BLaER1 treated with 17β-estradiol and CSF1 and Interleukin-3, amounts not matched to agents 10 nM and 100 nM (cell line): Measurements from ENCODE around the gene INO80E.
"Not testable (repeated sequence)": the region's sequence is repeated elsewhere in the genome, so short reads cannot be mapped to it uniquely, and the experiment has no call there.

Experiments
- H3K27ac ChIP-seq, 11 experiments: shearing (Covaris generic); formaldehyde crosslinking; 2 replicates each; pipeline ENCODE4 v1.8.1; 2022
- H3K27me3 ChIP-seq, 11 experiments: shearing (Covaris generic); formaldehyde crosslinking; 2 replicates each; pipeline ENCODE4 v1.8.1; 2022
- H3K36me3 ChIP-seq, 11 experiments: shearing (Covaris generic); formaldehyde crosslinking; 2 replicates each; pipeline ENCODE4 v1.8.1; 2022
- H3K4me1 ChIP-seq, 10 experiments: shearing (Covaris generic); formaldehyde crosslinking; 2 replicates each; pipeline ENCODE4 v1.8.1; 2022
- H3K4me2 ChIP-seq, 11 experiments: shearing (Covaris generic); formaldehyde crosslinking; 2 replicates each; pipeline ENCODE4 v1.8.1; 2022
- H3K4me3 ChIP-seq, 10 experiments: shearing (Covaris generic); formaldehyde crosslinking; 2 replicates each; pipeline ENCODE4 v1.8.1; 2022
- H3K9ac ChIP-seq, 11 experiments: shearing (Covaris generic); formaldehyde crosslinking; 2 replicates each; pipeline ENCODE4 v1.8.1; 2022
- H3K9me3 ChIP-seq, 11 experiments: shearing (Covaris generic); formaldehyde crosslinking; replicated peaks in 1 of 11; 2 replicates each; pipeline ENCODE4 v1.8.1; 2022
- H4K20me1 ChIP-seq, 11 experiments: shearing (Covaris generic); formaldehyde crosslinking; 2 replicates each; pipeline ENCODE4 v1.8.1; 2022
- Cebpa-rat ChIP-seq, 11 experiments: shearing (Covaris generic); IDR thresholded peaks; 2 replicates each; pipeline ENCODE4 v1.8.1; 2022

INO80E gene

GRCh38 chr16:30007378-30007895, 11.4 kb downstream of the INO80E start:
- H3K4me1 ChIP-seq, result peaks cover 27 to 80% (median 61%) of the 10 kb centered on the region in 10 experiments
- no peak overlapping the region; a peak in 1 of 22 replicates for H3K4me2 ChIP-seq
- no peaks in the 10 kb centered on the region for H3K9me3 ChIP-seq
- no peak overlapping the region for H3K4me3 ChIP-seq
- H3K27ac ChIP-seq, result no peak overlapping the region
- H3K36me3 ChIP-seq, result peaks cover 0 to 15% (median 6%) of the 10 kb centered on the region in 11 experiments; a peak in 9 of 22 replicates
- TF ChIP-seq Cebpa-rat (IDR thresholded peaks at IDR 0.05), result no peak
- H3K27me3 ChIP-seq, result peaks cover 0 to 26% (median 4%) of the 10 kb centered on the region in 11 experiments; a peak in 13 of 22 replicates
- peaks cover 10 to 57% (median 27%) of the 10 kb centered on the region in 11 experiments; a peak in 18 of 22 replicates for H4K20me1 ChIP-seq
- no peak overlapping the region for H3K9ac ChIP-seq

GRCh38 chr16:30009085-30009862, 13.2 kb downstream of the INO80E start:
- Histone ChIP-seq H4K20me1 (peaks cover 8 to 38% (median 13%) of the 10 kb centered on the region in 11 experiments; a peak in 18 of 22 replicates), H3K27ac (no peak overlapping the region), H3K27me3 (peaks cover 0 to 29% (median 4%) of the 10 kb centered on the region in 11 experiments; a peak in 13 of 22 replicates), H3K4me3 (peak overlapping the region in 2 of 10 experiments; percentile 57 to 67; a peak in 1 of 20 replicates), H3K36me3 (peaks cover 0 to 13% (median 6%) of the 10 kb centered on the region in 11 experiments; a peak in 8 of 22 replicates), H3K4me1 (peaks cover 23 to 62% (median 46%) of the 10 kb centered on the region in 10 experiments), H3K9ac (peak overlapping the region in 1 of 11 experiments; percentile 79; a peak in 1 of 22 replicates), H3K9me3 (no peaks in the 10 kb centered on the region), H3K4me2 (peak overlapping the region in 8 of 11 experiments; percentile 88 to 100 (median 97); a peak in 17 of 22 replicates)
- no peak for TF ChIP-seq Cebpa-rat (IDR thresholded peaks at IDR 0.05)

GRCh38 chr16:30009990-30010843, 14.2 kb downstream of the INO80E start:
- Histone ChIP-seq H3K9me3 (no peaks in the 10 kb centered on the region), H3K27me3 (peaks cover 0 to 29% (median 4%) of the 10 kb centered on the region in 11 experiments; a peak in 13 of 22 replicates), H4K20me1 (peaks cover 0 to 31% (median 6%) of the 10 kb centered on the region in 11 experiments; a peak in 9 of 22 replicates), H3K27ac (no peak overlapping the region), H3K4me3 (peak overlapping the region; percentile 52 to 75 (median 62)), H3K9ac (peak overlapping the region in 10 of 11 experiments; percentile 38 to 79 (median 60); a peak in 18 of 22 replicates), H3K4me2 (peak overlapping the region; percentile 88 to 100 (median 97)), H3K36me3 (peaks cover 0 to 13% (median 6%) of the 10 kb centered on the region in 11 experiments; a peak in 8 of 22 replicates), H3K4me1 (peaks cover 15 to 52% (median 37%) of the 10 kb centered on the region in 10 experiments)
- no peak for TF ChIP-seq Cebpa-rat (IDR thresholded peaks at IDR 0.05)

- Histone ChIP-seq H3K27me3 (peaks cover 0 to 29% (median 4%) of the 10 kb centered on the region in 11 experiments; a peak in 13 of 22 replicates), H3K9ac (peak within 1 kb of the TSS; percentile 28 to 79 (median 60); a peak in 19 of 22 replicates), H3K27ac (peak within 1 kb of the TSS in 1 of 11 experiments; percentile 28; a peak in 1 of 22 replicates), H3K4me1 (peaks cover 11 to 44% (median 28%) of the 10 kb centered on the region in 10 experiments), H3K9me3 (no peaks in the 10 kb centered on the region), H4K20me1 (peaks cover 0 to 25% (median 2%) of the 10 kb centered on the region in 11 experiments; a peak in 9 of 22 replicates), H3K4me2 (peak within 1 kb of the TSS; percentile 88 to 100 (median 97)), H3K4me3 (peak within 1 kb of the TSS; percentile 52 to 75 (median 62)), H3K36me3 (peaks cover 0 to 8% (median 2%) of the 10 kb centered on the region in 11 experiments; a peak in 8 of 22 replicates)
- TF ChIP-seq Cebpa-rat (IDR thresholded peaks at IDR 0.05), result no peak
Measured at GRCh38 chr16:30010844-30011713, 15.0 kb downstream of the INO80E start, which contains the start of gene DOC2A. TSS of gene DOC2A (minus strand) at chr16:30011027. CDS start at chr16:30010222, 805 bp downstream.

GRCh38 chr16:30011714-30012504, 15.9 kb downstream of the INO80E start:
- peak overlapping the region in 2 of 11 experiments; percentile 58 to 79; a peak in 2 of 22 replicates for H3K9ac ChIP-seq
- no peaks in the 10 kb centered on the region; a peak in 1 of 22 replicates for H3K36me3 ChIP-seq
- peak overlapping the region; percentile 52 to 75 (median 62); a peak in 16 of 20 replicates for H3K4me3 ChIP-seq
- H3K4me1 ChIP-seq, result peaks cover 11 to 36% (median 25%) of the 10 kb centered on the region in 10 experiments
- H4K20me1 ChIP-seq, result peaks cover 0 to 20% (median 0%) of the 10 kb centered on the region in 11 experiments; a peak in 2 of 22 replicates
- no peak for TF ChIP-seq Cebpa-rat (IDR thresholded peaks at IDR 0.05)
- H3K27me3 ChIP-seq, result peaks cover 0 to 29% (median 4%) of the 10 kb centered on the region in 11 experiments; a peak in 13 of 22 replicates
- H3K9me3 ChIP-seq, result no peaks in the 10 kb centered on the region
- no peak overlapping the region for H3K27ac ChIP-seq
- H3K4me2 ChIP-seq, result peak overlapping the region; percentile 88 to 100 (median 97)

GRCh38 chr16:30012598-30012997, 16.6 kb downstream of the INO80E start:
- not testable (repeated sequence) for H3K4me3 ChIP-seq, H3K9ac ChIP-seq, H3K27ac ChIP-seq, H3K9me3 ChIP-seq, H3K36me3 ChIP-seq
- peaks cover 0 to 16% (median 0%) of the 10 kb centered on the region in 11 experiments; a peak in 2 of 22 replicates for H4K20me1 ChIP-seq
- H3K27me3 ChIP-seq, result peaks cover 0 to 29% (median 4%) of the 10 kb centered on the region in 11 experiments; a peak in 13 of 22 replicates
- peak overlapping the region in 1 of 11 experiments; percentile 97; a peak in 2 of 22 replicates for H3K4me2 ChIP-seq
- peaks cover 11 to 31% (median 25%) of the 10 kb centered on the region in 10 experiments for H3K4me1 ChIP-seq

- H3K36me3 ChIP-seq, H3K4me3 ChIP-seq, H3K27ac ChIP-seq, H3K9me3 ChIP-seq, H4K20me1 ChIP-seq, H3K9ac ChIP-seq: not testable (repeated sequence)
- H3K4me2 ChIP-seq, result 0 out of 22 replicates have a peak overlapping the region, but pooled peaks of 1 of the 11 experiments have one; percentile 7
- peaks cover 3 to 16% (median 13%) of the 10 kb centered on the region in 10 experiments for H3K4me1 ChIP-seq
- H3K27me3 ChIP-seq, result peaks cover 0 to 22% (median 4%) of the 10 kb centered on the region in 11 experiments; a peak in 13 of 22 replicates
Measured at GRCh38 chr16:30015450-30015849, 19.4 kb downstream of the INO80E start.
